ENCODE data around the gene GALC. TPM values are rescaled to one million over a fixed set of nuclear protein-coding genes. Genes with fewer than 3 reads are reported as not detected.
A peak's percentile ranks its signal among the peaks of the same experiment; 100 is the strongest.

GALC gene
- total and polyA plus RNA-seq, 9 of the 15 experiments (the other 6 are each of a cell fraction or from before 2014, with no cell fraction given): 1.6 to 15.0 (median 7.3) TPM

- peak; percentile 83; the same call in 1 of the 2 replicates for TF ChIP-seq ARID4B (CRISPR knock-in tag; IDR thresholded peaks at IDR 0.05)
- TF ChIP-seq PTRF (tag; IDR thresholded peaks at IDR 0.05): no peak
- TF ChIP-seq ZNF707 (CRISPR knock-in tag; conservative IDR thresholded peaks at IDR 0.05): no peak
- 0 out of 2 replicates have a peak, but pooled peaks have one; percentile 37 for TF ChIP-seq STAT6 (CRISPR knock-in tag; IDR thresholded peaks at IDR 0.05)
- peak; percentile 67 for TF ChIP-seq POLR2A (conservative IDR thresholded peaks at IDR 0.05)
- no peak; the same call in none of the 2 replicates for TF ChIP-seq ZNF766 (CRISPR knock-in tag; conservative IDR thresholded peaks at IDR 0.05)
- no peak for TF ChIP-seq HDGF (IDR thresholded peaks at IDR 0.05)
- peak; percentile 38; the same call in 1 of the 2 replicates for TF ChIP-seq THAP12 (CRISPR knock-in tag; IDR thresholded peaks at IDR 0.05)
- TF ChIP-seq CREB1 (IDR thresholded peaks at IDR 0.05): peak; percentile 77
- peak; percentile 76 for TF ChIP-seq CREB1 (CRISPR knock-in tag; IDR thresholded peaks at IDR 0.05)
- peak; percentile 53 for TF ChIP-seq VEZF1 (CRISPR knock-in tag; IDR thresholded peaks at IDR 0.05)
- TF ChIP-seq TEAD4 (IDR thresholded peaks at IDR 0.05; ENCODE audit: low read length): peak; percentile 53; the same call in 1 of the 2 replicates
- no peak for TF ChIP-seq TEAD4 (CRISPR knock-in tag; IDR thresholded peaks at IDR 0.05; ENCODE audit: borderline replicate concordance)
- peak; percentile 91 for TF ChIP-seq USF2 (CRISPR knock-in tag; IDR thresholded peaks at IDR 0.05)
- peak; percentile 16; the same call in 1 of the 2 replicates for TF ChIP-seq STAT5A (IDR thresholded peaks at IDR 0.05; ENCODE audit: borderline replicate concordance, low read length)
These were observed at the start of gene GALC (continued) for GRCh38 chr14:87992718-87993628.
